Activated naive CD8-positive, alpha-beta T cell treated with anti-CD3 and anti-CD28 coated beads, Interleukin-2, amount 50 U/mL, for 24 hours (primary cell): ENCODE measurements around the gene SCGB1D4.
"Not testable (repeated sequence)": the region's sequence is repeated elsewhere in the genome, so short reads cannot be mapped to it uniquely, and the experiment has no call there.

Source experiments
- ATAC-seq: fragments of 150-1000 bp; cut with Tn5 transposase; one replicate; pipeline ENCODE4 v1.10.0; 2021
- DNase-seq: peaks from one replicate; pipeline ENCODE4 v3.0.0; 2021
- H3K27ac Mint-ChIP-seq: one replicate; pipeline ENCODE4 v1.8.0; 2021; ENCODE audit warnings: mild to moderate bottlenecking, mixed read lengths
- H3K27me3 Mint-ChIP-seq: one replicate; pipeline ENCODE4 v1.8.0; 2021; ENCODE audit warnings: mixed read lengths
- H3K36me3 Mint-ChIP-seq: one replicate; pipeline ENCODE4 v1.8.0; 2021; ENCODE audit warnings: low read depth, mixed read lengths
- H3K4me1 Mint-ChIP-seq: one replicate; pipeline ENCODE4 v1.8.0; 2021; ENCODE audit warnings: mixed read lengths
- H3K4me3 Mint-ChIP-seq: one replicate; pipeline ENCODE4 v1.8.0; 2021; ENCODE audit warnings: mild to moderate bottlenecking, moderate library complexity, mixed read lengths
- H3K9me3 Mint-ChIP-seq: one replicate; pipeline ENCODE4 v1.8.0; 2021; ENCODE audit warnings: mixed read lengths

Gene SCGB1D4

DNA sequence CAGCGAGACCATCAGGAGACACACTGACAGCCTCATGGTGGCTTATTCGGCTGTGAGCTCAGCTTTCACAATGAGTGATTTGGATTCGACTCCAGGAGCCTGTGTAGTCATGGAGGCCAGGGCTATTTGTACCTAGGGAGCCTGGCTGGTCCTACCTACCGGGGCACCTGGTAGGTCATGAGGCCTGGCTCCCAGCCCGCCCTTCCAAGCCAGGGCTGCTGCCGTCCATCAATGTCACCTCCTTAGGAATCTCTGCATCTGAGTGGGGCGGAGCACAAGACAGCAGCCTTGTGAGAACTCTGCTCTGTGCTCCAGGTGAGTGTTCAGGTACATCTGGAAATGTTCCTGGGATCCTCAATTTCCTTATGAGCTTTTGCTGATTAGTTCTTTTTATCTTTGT is at the start of gene SCGB1D4:
Gene SCGB1D4 (minus strand): TSS at position 101 of the 400 bp plus-strand sequence. CDS start 65 bp downstream, at position 36.
- Mint-ChIP-seq H3K4me3 (no peak within 1 kb of the TSS), H3K27me3 (peaks cover 10% of the 10 kb centered on the region), H3K9me3 (no peaks in the 10 kb centered on the region), H3K27ac (no peak within 1 kb of the TSS), H3K4me1 (no peaks in the 10 kb centered on the region), H3K36me3 (no peaks in the 10 kb centered on the region)
- DNase-seq (no peak), ATAC-seq (no peak)

- Mint-ChIP-seq H3K27me3 (no peaks in the 10 kb centered on the region), H3K4me3 (no peak overlapping the region), H3K9me3 (no peaks in the 10 kb centered on the region), H3K36me3 (no peaks in the 10 kb centered on the region), H3K27ac (no peak overlapping the region), H3K4me1 (no peaks in the 10 kb centered on the region)
- no peak for ATAC-seq
- no peak for DNase-seq
Measured at GRCh38 chr11:62345861-62346260, 47.0 kb upstream of the SCGB1D4 start.

DNA sequence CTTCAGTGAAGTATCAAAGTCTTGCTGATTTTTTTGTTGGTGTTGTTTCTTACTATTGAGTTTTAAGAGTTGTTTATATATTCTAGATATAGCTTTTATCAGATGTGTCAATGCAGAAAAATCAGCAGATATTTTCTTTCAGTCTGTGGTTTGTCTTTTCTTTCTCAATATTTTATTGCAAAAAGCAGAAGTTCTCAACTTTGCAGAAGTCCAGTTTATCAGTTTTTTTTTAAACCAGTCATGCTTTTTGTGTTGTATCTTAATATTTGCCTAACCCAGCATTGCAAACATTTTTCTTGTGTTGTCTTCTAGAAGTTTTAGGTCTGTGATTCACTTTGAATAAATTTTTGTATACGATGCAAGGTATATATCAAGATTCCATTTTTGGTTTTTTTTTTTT is 45.3 kb upstream of the SCGB1D4 start:
- no peak for DNase-seq
- Mint-ChIP-seq H3K4me3 (no peak overlapping the region), H3K9me3 (no peaks in the 10 kb centered on the region), H3K4me1 (no peaks in the 10 kb centered on the region), H3K27ac (no peak overlapping the region), H3K27me3 (no peaks in the 10 kb centered on the region), H3K36me3 (no peaks in the 10 kb centered on the region)
- ATAC-seq: no peak

- not testable (repeated sequence) for H3K9me3 Mint-ChIP-seq, H3K4me3 Mint-ChIP-seq, H3K27me3 Mint-ChIP-seq, DNase-seq, H3K27ac Mint-ChIP-seq, ATAC-seq, H3K36me3 Mint-ChIP-seq, H3K4me1 Mint-ChIP-seq
Measured at GRCh38 chr11:62343646-62344190, 44.8 kb upstream of the SCGB1D4 start.

- Mint-ChIP-seq H3K9me3 (no peaks in the 10 kb centered on the region), H3K36me3 (no peaks in the 10 kb centered on the region), H3K4me3 (no peak overlapping the region), H3K27me3 (peaks cover 8% of the 10 kb centered on the region), H3K4me1 (peaks cover 11% of the 10 kb centered on the region), H3K27ac (no peak overlapping the region)
- DNase-seq (no peak), ATAC-seq (no peak)
Measured at GRCh38 chr11:62341588-62341987, 42.7 kb upstream of the SCGB1D4 start.

DNA sequence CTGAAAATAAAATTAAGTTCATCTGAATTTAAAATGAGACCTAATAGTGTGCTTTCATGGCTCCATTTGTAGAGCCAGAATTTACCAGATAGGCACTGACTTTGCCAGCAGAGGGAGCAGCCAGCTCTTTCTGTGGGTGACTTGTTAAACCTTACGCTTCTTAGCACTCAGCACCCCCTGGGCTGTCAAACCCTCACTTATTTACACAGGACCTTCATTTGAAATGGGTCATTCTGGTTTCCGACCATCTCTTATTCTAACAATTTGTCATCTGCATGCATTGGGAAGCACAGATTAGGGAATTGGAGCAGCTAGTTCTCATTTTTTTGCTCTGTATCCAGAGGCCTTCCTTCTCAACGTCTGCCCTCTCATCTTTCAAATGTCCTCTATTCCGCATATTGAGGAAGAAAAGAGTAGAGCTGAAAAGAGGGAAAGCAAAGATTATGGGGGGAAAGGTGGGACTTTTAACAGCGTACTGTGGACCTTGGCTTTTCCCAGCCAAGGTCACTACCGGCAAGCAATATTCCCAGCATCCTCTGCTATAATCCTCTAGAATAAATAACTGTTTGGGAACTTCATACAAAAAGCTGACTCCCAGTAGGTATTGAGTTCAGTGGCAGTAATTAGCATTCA is 41.5 kb upstream of the SCGB1D4 start:
- no peak overlapping the region for H3K27ac Mint-ChIP-seq
- peak; percentile 45 for ATAC-seq
- no peaks in the 10 kb centered on the region for H3K9me3 Mint-ChIP-seq
- H3K4me3 Mint-ChIP-seq: no peak overlapping the region
- DNase-seq: peak; percentile 51
- peaks cover 17% of the 10 kb centered on the region for H3K4me1 Mint-ChIP-seq
- no peaks in the 10 kb centered on the region for H3K36me3 Mint-ChIP-seq
- peaks cover 11% of the 10 kb centered on the region for H3K27me3 Mint-ChIP-seq

DNA sequence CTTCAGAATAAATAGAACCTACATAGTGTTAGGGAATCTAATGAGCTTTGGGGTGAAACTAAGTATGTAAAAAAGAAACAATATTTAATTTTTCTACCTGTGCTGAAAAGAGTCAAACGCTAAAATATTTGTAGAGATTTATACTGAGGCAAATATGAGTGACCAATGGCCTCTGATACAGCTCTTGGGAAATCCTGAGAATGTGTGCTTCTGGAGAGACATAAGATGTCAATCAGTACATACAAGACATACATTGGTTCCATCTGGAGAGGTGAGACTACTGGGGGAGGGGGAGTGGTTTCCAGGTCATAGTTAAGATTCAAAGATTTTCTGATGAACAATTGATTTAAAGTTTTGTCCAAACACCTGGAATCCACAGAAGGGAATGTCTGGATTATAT is 39.3 kb upstream of the SCGB1D4 start:
- H3K9me3 Mint-ChIP-seq: no peaks in the 10 kb centered on the region
- peak overlapping the region; percentile 84 for H3K4me3 Mint-ChIP-seq
- DNase-seq (no peak), ATAC-seq (no peak)
- H3K27me3 Mint-ChIP-seq: peaks cover 12% of the 10 kb centered on the region
- H3K4me1 Mint-ChIP-seq: peaks cover 17% of the 10 kb centered on the region
- H3K27ac Mint-ChIP-seq: no peak overlapping the region
- no peaks in the 10 kb centered on the region for H3K36me3 Mint-ChIP-seq

- ATAC-seq (peak; percentile 87), DNase-seq (peak; percentile 85)
- Mint-ChIP-seq H3K9me3 (no peaks in the 10 kb centered on the region), H3K4me3 (peak within 1 kb of the TSS; percentile 84), H3K36me3 (no peaks in the 10 kb centered on the region), H3K27me3 (peaks cover 12% of the 10 kb centered on the region), H3K4me1 (peaks cover 17% of the 10 kb centered on the region), H3K27ac (peak within 1 kb of the TSS; percentile 69)
Measured at GRCh38 chr11:62337303-62338181, 38.7 kb upstream of the SCGB1D4 start, which contains the start of gene ASRGL1. Gene ASRGL1 (plus strand): TSS chr11:62337448. CDS start chr11:62337978, 530 bp downstream.

DNA sequence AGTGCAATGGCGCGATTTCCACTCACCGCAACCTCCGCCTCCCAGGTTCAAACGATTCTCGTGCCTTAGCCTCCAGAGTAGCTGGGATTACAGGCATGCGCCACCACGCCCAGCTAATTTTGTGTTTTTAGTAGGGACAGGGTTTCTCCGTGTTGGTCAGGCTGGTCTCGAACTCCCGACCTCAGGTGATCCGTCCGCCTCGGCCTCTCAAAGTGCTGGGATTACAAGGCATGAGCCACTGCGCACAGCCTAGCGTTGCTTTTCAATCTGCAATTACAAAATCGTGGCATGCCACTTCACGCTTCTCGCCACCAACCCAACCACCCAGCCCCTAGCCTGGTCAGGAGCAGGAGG is 38.1 kb upstream of the SCGB1D4 start:
- not testable (repeated sequence) for H3K36me3 Mint-ChIP-seq, ATAC-seq, H3K9me3 Mint-ChIP-seq, DNase-seq
- H3K4me1 Mint-ChIP-seq: peaks cover 17% of the 10 kb centered on the region
- H3K27ac Mint-ChIP-seq: peak overlapping the region; percentile 69
- H3K27me3 Mint-ChIP-seq: peaks cover 12% of the 10 kb centered on the region
- H3K4me3 Mint-ChIP-seq: peak overlapping the region; percentile 84

- no peak for ATAC-seq
- Mint-ChIP-seq H3K4me3 (no peak overlapping the region), H3K27ac (no peak overlapping the region), H3K36me3 (no peaks in the 10 kb centered on the region), H3K9me3 (no peaks in the 10 kb centered on the region), H3K27me3 (peaks cover 17% of the 10 kb centered on the region), H3K4me1 (peaks cover 17% of the 10 kb centered on the region)
- DNase-seq: no peak
Measured at GRCh38 chr11:62333768-62334167, 34.9 kb upstream of the SCGB1D4 start.

GRCh38 chr11:62331264-62331663 is 32.4 kb upstream of the SCGB1D4 start:
- not testable (repeated sequence) for H3K27ac Mint-ChIP-seq, H3K9me3 Mint-ChIP-seq, DNase-seq, H3K4me1 Mint-ChIP-seq, H3K27me3 Mint-ChIP-seq, H3K36me3 Mint-ChIP-seq, H3K4me3 Mint-ChIP-seq, ATAC-seq

DNA sequence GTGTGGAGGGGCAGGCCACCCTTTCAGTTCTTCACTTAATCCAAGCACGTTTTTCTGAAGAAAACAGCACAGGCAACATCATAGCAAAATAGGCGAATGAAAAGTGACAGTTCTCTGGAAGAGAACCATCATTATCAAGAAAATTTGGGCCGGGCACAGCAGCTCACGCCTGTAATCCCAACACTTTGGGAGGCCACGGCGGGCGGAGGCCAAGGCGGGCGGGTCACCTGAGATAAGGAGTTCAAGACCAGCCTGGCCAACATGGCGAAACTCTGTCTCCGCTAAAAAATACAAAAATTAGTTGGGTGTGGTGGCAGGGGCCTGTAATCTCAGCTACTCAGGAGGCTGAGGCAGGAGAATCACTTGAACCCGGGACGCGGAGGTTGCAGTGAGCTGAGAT is 28.7 kb upstream of the SCGB1D4 start:
- H3K9me3 Mint-ChIP-seq, H3K36me3 Mint-ChIP-seq, DNase-seq, H3K27ac Mint-ChIP-seq, H3K4me3 Mint-ChIP-seq, H3K27me3 Mint-ChIP-seq, H3K4me1 Mint-ChIP-seq, ATAC-seq: not testable (repeated sequence)

DNA sequence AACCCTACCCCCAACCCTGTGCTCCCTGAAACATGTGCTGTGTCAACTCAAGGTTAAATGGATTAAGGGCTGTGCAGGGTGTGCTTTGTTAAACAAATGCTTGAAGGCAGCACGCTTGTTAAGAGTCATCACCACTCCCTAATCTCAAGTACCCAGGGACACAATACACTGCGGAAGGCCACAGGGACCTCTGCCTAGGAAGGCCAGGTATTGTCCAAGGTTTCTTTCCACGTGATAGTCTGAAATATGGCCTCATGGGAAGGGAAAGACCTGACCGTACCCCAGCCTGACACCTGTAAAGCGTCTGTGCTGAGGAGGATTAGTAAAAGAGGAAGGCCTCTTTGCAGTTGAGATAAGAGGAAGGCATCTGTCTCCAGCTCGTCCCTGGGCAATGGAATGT is 27.8 kb upstream of the SCGB1D4 start:
- not testable (repeated sequence) for ATAC-seq

GRCh38 chr11:62325781-62326180 is 26.9 kb upstream of the SCGB1D4 start:
- H3K27me3 Mint-ChIP-seq, H3K4me1 Mint-ChIP-seq, H3K4me3 Mint-ChIP-seq, DNase-seq, H3K27ac Mint-ChIP-seq, H3K9me3 Mint-ChIP-seq, H3K36me3 Mint-ChIP-seq, ATAC-seq: not testable (repeated sequence)

More for the DNA sequence above, 27.8 kb upstream of the SCGB1D4 start:
- not testable (repeated sequence) for H3K27ac Mint-ChIP-seq, DNase-seq, H3K4me3 Mint-ChIP-seq, H3K4me1 Mint-ChIP-seq, H3K27me3 Mint-ChIP-seq, H3K36me3 Mint-ChIP-seq, H3K9me3 Mint-ChIP-seq
